MM.1S (cell line): ENCODE data around the gene TDRD3.

ENCODE experiments used
- DNase-seq: peaks from one replicate; pipeline ENCODE4 v3.0.0-alpha.2; 2015
- H2AFZ ChIP-seq: fragments of 300-600 bp; sonication (generic); 2 replicates; pipeline ENCODE4 v1.6.0; 2016; ENCODE audit warnings: antibody characterized with exemption, low read length
- H3F3A ChIP-seq: fragments of 300-600 bp; sonication (generic); 2 replicates; pipeline ENCODE4 v1.6.1; 2016; ENCODE audit warnings: mild to moderate bottlenecking, antibody characterized with exemption, low read length, moderate library complexity, mixed read lengths; ENCODE audit not compliant: insufficient read depth
- H3K27ac ChIP-seq: fragments of 300-600 bp; sonication (generic); 2 replicates; pipeline ENCODE4 v1.5.1; 2016; ENCODE audit warnings: mild to moderate bottlenecking, low read length
- H3K27me3 ChIP-seq: fragments of 300-600 bp; sonication (generic); replicated peaks from 2 replicates; pipeline ENCODE4 v1.6.0; 2016; ENCODE audit warnings: low read length; ENCODE audit not compliant: insufficient read depth
- H3K36me3 ChIP-seq: fragments of 300-600 bp; sonication (generic); replicated peaks from 2 replicates; pipeline ENCODE4 v1.6.1; 2016; ENCODE audit warnings: mild to moderate bottlenecking, low read length, mixed read lengths; ENCODE audit not compliant: insufficient read depth
- H3K4me1 ChIP-seq: fragments of 300-600 bp; sonication (generic); 2 replicates; pipeline ENCODE4 v1.6.1; 2016; ENCODE audit warnings: low read length, mixed read lengths
- H3K4me2 ChIP-seq: fragments of 300-600 bp; sonication (generic); 2 replicates; pipeline ENCODE4 v1.6.0; 2016; ENCODE audit warnings: low read depth, low read length
- H3K4me3 ChIP-seq: fragments of 300-600 bp; sonication (generic); 2 replicates; pipeline ENCODE4 v1.5.1; 2016; ENCODE audit warnings: low read length, mixed read lengths
- H3K79me2 ChIP-seq: fragments of 300-600 bp; sonication (generic); 2 replicates; pipeline ENCODE4 v1.6.1; 2016; ENCODE audit warnings: mixed run types, low read length, mixed read lengths
- H3K9ac ChIP-seq: fragments of 300-600 bp; sonication (generic); 2 replicates; pipeline ENCODE4 v1.6.1; 2016; ENCODE audit warnings: low read length, mixed read lengths
- H3K9me2 ChIP-seq: fragments of 300-600 bp; sonication (generic); replicated peaks from 2 replicates; pipeline ENCODE4 v1.6.1; 2016; ENCODE audit warnings: mild to moderate bottlenecking, low read length, mixed read lengths; ENCODE audit not compliant: insufficient read depth
- H3K9me3 ChIP-seq: fragments of 300-600 bp; sonication (generic); replicated peaks from 2 replicates; pipeline ENCODE4 v1.6.1; 2016; ENCODE audit warnings: mild to moderate bottlenecking, low read length, mixed read lengths; ENCODE audit not compliant: insufficient read depth
- H4K20me1 ChIP-seq: fragments of 300-600 bp; sonication (generic); 2 replicates; pipeline ENCODE4 v1.6.1; 2016; ENCODE audit warnings: mild to moderate bottlenecking, low read length, moderate library complexity, mixed read lengths; ENCODE audit not compliant: insufficient read depth
- CTCF ChIP-seq: fragments of 300-600 bp; sonication (generic); IDR thresholded peaks from 2 replicates; pipeline ENCODE4 v1.5.1; 2016; ENCODE audit warnings: antibody characterized with exemption, low read length, mixed read lengths
- EZH2 ChIP-seq: fragments of 300-600 bp; sonication (generic); optimal IDR thresholded peaks from 2 replicates; pipeline ENCODE3; 2017; ENCODE audit warnings: low read depth, mild to moderate bottlenecking, antibody characterized with exemption, low read length, mixed read lengths
- EZH2phosphoT487 ChIP-seq: fragments of 300-600 bp; sonication (generic); IDR thresholded peaks from 2 replicates; pipeline ENCODE4 v1.6.1; 2018; ENCODE audit warnings: antibody characterized with exemption, low read length

TDRD3 gene

DNA sequence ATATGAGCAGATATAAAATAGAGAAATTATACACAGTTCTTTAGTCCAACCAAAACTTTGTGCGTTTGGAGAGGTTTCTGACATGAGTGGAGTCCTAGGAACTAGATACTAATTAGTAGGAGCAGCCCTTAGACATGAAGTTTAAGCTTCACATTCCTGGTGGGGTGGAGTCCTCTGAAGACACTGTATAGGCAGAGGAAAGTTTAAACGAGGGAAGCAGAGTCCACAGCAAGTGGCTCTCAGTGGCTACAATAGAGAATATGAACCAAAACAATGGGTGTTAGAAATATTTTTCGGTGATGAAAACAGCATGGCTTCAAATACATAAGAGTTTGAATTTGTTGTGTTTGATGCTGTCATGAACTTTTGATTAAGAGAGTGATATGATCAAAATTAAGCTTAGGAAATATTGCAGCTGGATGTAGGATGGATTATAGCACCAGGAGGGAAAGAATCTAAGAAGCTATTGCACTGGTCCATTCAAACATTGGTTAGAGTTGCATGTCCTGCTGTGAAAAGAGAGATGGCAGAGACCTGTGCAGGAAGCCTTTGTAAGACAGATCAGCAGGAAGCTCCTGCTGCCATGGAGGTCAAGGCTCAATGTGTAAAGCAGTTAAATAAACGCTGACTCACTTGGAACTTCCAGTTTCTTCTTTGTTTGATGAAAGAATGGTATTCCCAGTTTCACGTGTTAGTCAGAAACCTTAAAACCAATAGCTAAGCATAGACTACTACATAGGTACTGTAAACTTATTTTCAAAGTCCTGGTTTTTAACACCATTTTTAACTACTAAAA, 175.2 kb downstream of the TDRD3 start:
- Histone ChIP-seq H3K4me3 (no peak overlapping the region), H3K9ac (no peak overlapping the region), H3K36me3 (no peaks in the 10 kb centered on the region), H2AFZ (no peak overlapping the region), H3K27me3 (no peaks in the 10 kb centered on the region), H3K9me2 (no peaks in the 10 kb centered on the region), H3K79me2 (no peaks in the 10 kb centered on the region), H3K27ac (no peak overlapping the region), H3K4me2 (no peak overlapping the region), H3F3A (no peaks in the 10 kb centered on the region), H3K4me1 (no peaks in the 10 kb centered on the region), H4K20me1 (no peaks in the 10 kb centered on the region), H3K9me3 (no peaks in the 10 kb centered on the region)
- no peak for DNase-seq
- no peak for TF ChIP-seq CTCF
- TF ChIP-seq EZH2phosphoT487: no peak
- TF ChIP-seq EZH2: no peak

DNA sequence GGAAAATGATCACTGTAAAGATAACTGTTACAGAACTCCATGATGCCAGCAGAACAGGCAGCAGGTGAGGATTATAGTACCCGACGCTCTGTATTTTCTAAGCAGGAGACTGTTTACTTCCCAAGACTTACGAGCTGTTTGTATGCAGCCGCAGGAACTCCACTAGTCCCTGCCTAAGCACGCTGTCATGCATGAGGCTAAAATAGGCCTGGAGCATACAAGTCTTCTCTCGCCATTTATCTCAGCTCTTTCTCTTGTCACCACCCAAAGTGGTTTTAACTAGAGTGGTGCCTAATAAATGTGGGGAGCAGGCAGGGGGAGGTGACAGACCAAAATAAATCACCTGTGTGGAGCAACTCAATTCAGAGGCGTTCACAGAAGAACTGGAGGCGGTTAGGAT, 175.8 kb downstream of the TDRD3 start:
- TF ChIP-seq EZH2 (no peak), CTCF (no peak), EZH2phosphoT487 (no peak)
- DNase-seq: no peak
- Histone ChIP-seq H3K27me3 (no peaks in the 10 kb centered on the region), H4K20me1 (no peaks in the 10 kb centered on the region), H3K36me3 (no peaks in the 10 kb centered on the region), H2AFZ (no peak overlapping the region), H3K4me2 (no peak overlapping the region), H3K4me3 (no peak overlapping the region), H3K9me2 (no peaks in the 10 kb centered on the region), H3K9me3 (no peaks in the 10 kb centered on the region), H3F3A (no peaks in the 10 kb centered on the region), H3K79me2 (no peaks in the 10 kb centered on the region), H3K27ac (no peak overlapping the region), H3K4me1 (no peaks in the 10 kb centered on the region), H3K9ac (no peak overlapping the region)

GRCh38 chr13:60574735-60575134, 177.7 kb downstream of the TDRD3 start:
- H3K79me2 ChIP-seq: no peaks in the 10 kb centered on the region
- DNase-seq: no peak
- no peaks in the 10 kb centered on the region for H3K27me3 ChIP-seq
- no peaks in the 10 kb centered on the region for H3F3A ChIP-seq
- H3K4me2 ChIP-seq: no peak overlapping the region
- no peak overlapping the region for H3K27ac ChIP-seq
- no peak overlapping the region for H3K4me3 ChIP-seq
- no peaks in the 10 kb centered on the region for H3K4me1 ChIP-seq
- H3K9me2 ChIP-seq: no peaks in the 10 kb centered on the region
- no peak overlapping the region for H3K9ac ChIP-seq
- no peak overlapping the region for H2AFZ ChIP-seq
- no peaks in the 10 kb centered on the region for H3K9me3 ChIP-seq
- TF ChIP-seq EZH2 (no peak), CTCF (no peak), EZH2phosphoT487 (no peak)
- no peaks in the 10 kb centered on the region for H4K20me1 ChIP-seq
- H3K36me3 ChIP-seq: no peaks in the 10 kb centered on the region
